Keratinocyte (primary cell): ENCODE measurements around the gene PKHD1.

Source experiments
- EZH2 ChIP-seq: IDR thresholded peaks from one replicate; pipeline ENCODE4 v1.6.1; 2012; ENCODE audit warnings: inconsistent platforms, mild to moderate bottlenecking, low read length, moderate library complexity
- TF ChIP-seq, protein P1 (sequence below), 3 experiments: IDR thresholded peaks in 1 of 3; conservative IDR thresholded peaks in 1 of 3; optimal IDR thresholded peaks in 1 of 3; 2 replicates in 2 of 3; 3 replicates in 1 of 3; pipeline versions ENCODE3 to v1.5.1; 2011; ENCODE audit warnings: low read length in 3 of 3, mild to moderate bottlenecking in 3 of 3, moderate library complexity in 2 of 3, control low read depth in 1 of 3, inconsistent platforms in 1 of 3; ENCODE audit not compliant: insufficient read depth in 2 of 3; ENCODE audit errors: extremely low read depth in 1 of 3

DNA sequence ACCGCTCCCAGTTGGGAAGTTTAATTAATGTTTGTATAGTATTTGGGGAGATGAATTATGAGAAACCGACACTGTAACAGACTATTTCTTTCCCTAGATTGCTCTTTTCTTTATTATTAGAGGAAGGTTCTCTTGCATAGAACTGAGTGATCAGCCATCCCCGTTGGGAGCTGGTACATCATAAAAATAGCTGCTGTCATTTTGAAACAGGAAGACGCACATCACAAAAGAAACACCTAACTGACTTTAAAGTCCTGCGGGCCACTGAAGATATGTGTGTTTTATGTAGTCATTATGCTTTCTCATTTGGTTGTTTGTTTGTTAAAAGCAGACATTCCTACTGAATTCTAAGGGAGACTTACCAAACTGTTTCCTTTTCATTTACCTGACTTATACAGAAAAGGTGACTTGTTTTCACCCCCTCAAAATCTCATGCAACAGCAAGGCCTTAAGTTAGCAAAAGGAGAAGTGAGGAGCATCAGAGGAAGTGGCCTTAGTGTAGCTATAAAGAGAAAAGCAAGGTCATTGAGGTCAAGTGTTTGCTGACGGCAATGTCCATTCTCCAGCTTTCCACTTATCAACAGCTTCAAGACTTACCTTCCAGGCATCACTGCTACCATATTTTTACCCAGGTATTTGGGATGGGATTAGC, 91.0 kb downstream of the PKHD1 start:
- TF ChIP-seq, protein P1, sequence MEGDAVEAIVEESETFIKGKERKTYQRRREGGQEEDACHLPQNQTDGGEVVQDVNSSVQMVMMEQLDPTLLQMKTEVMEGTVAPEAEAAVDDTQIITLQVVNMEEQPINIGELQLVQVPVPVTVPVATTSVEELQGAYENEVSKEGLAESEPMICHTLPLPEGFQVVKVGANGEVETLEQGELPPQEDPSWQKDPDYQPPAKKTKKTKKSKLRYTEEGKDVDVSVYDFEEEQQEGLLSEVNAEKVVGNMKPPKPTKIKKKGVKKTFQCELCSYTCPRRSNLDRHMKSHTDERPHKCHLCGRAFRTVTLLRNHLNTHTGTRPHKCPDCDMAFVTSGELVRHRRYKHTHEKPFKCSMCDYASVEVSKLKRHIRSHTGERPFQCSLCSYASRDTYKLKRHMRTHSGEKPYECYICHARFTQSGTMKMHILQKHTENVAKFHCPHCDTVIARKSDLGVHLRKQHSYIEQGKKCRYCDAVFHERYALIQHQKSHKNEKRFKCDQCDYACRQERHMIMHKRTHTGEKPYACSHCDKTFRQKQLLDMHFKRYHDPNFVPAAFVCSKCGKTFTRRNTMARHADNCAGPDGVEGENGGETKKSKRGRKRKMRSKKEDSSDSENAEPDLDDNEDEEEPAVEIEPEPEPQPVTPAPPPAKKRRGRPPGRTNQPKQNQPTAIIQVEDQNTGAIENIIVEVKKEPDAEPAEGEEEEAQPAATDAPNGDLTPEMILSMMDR (optimal IDR thresholded peaks at IDR 0.05 in 1 of 3, IDR thresholded peaks at IDR 0.05 in 1 of 3, conservative IDR thresholded peaks at IDR 0.05 in 1 of 3; ENCODE audit: extremely low read depth in 1 of 3, insufficient read depth in 2 of 3, low read length in 3 of 3), result no peak
- no peak for TF ChIP-seq EZH2
